Transverse colon (tissue), 4 donors: ENCODE measurements around the gene RIPPLY3.

Experiments used
- CTCF ChIP-seq, 5 experiments: fragments of 200-600 bp in 3 of 5; fragments of 450-650 bp in 2 of 5; sonication (generic) in 3 of 5; IDR thresholded peaks; 1 replicate in 2 of 5; 2 replicates in 3 of 5; pipeline ENCODE4 v1.5.1; 2016 to 2017; ENCODE audit warnings: antibody characterized with exemption in 5 of 5, inconsistent platforms in 3 of 5, mild to moderate bottlenecking in 2 of 5, moderate library complexity in 1 of 5
- POLR2A ChIP-seq: fragments of 450-650 bp; IDR thresholded peaks from one replicate; pipeline ENCODE4 v1.6.1; 2016; ENCODE audit warnings: antibody characterized with exemption, mild to moderate bottlenecking, moderate library complexity
- POLR2AphosphoS5 ChIP-seq, 3 donors: sonication (generic); formaldehyde crosslinking; IDR thresholded peaks; one replicate each; pipeline ENCODE4 v1.6.1; 2016; ENCODE audit warnings: antibody characterized with exemption in 3 of 3

- TF ChIP-seq CTCF (IDR thresholded peaks at IDR 0.05), result no peak
- TF ChIP-seq POLR2AphosphoS5 (IDR thresholded peaks at IDR 0.05), result no peak
- TF ChIP-seq POLR2A, result no peak
These were observed 41.4 kb upstream of the RIPPLY3 start for GRCh38 chr21:36964827-36965719.
